ENCODE results near the gene NOTCH2. TPM values are rescaled to one million over a fixed set of nuclear protein-coding genes. Genes with fewer than 3 reads are reported as not detected.

The NOTCH2 gene
- total and polyA plus RNA-seq, 4 donors, result 8.7 to 55.3 (median 27.4) TPM

DNA sequence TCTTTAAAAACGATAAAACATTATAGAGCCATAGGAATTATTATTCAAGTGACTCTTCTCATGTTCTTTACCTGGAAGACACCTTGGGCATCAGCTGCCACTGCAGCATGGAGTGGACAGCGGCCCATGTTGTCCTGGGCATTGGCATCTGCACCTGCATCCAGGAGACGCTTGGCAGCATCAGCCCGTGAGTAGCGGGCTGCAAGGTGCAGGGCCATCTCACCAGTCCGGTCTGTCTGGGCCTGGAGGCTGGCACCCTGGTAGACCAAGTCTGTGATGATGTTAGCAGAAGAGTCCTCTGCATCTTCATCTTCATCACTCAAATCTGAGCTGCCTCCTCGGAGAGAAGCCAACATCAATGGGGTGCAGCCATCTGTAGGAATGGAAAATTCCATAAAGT is 150.2 kb downstream of the NOTCH2 start:
- TF ChIP-seq, protein P1, sequence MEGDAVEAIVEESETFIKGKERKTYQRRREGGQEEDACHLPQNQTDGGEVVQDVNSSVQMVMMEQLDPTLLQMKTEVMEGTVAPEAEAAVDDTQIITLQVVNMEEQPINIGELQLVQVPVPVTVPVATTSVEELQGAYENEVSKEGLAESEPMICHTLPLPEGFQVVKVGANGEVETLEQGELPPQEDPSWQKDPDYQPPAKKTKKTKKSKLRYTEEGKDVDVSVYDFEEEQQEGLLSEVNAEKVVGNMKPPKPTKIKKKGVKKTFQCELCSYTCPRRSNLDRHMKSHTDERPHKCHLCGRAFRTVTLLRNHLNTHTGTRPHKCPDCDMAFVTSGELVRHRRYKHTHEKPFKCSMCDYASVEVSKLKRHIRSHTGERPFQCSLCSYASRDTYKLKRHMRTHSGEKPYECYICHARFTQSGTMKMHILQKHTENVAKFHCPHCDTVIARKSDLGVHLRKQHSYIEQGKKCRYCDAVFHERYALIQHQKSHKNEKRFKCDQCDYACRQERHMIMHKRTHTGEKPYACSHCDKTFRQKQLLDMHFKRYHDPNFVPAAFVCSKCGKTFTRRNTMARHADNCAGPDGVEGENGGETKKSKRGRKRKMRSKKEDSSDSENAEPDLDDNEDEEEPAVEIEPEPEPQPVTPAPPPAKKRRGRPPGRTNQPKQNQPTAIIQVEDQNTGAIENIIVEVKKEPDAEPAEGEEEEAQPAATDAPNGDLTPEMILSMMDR (IDR thresholded peaks at IDR 0.05; ENCODE audit: low read depth, low read length, missing input control), result no peak
- no peak for TF ChIP-seq FOXA2 (IDR thresholded peaks at IDR 0.05)
- TF ChIP-seq HNF4G (IDR thresholded peaks at IDR 0.05), result no peak
- TF ChIP-seq EGR1 (IDR thresholded peaks at IDR 0.05; ENCODE audit: low read depth in 2 of 2), result no peak
- no peak for TF ChIP-seq FOXA1 (IDR thresholded peaks at IDR 0.05)
- TF ChIP-seq TAF1 (conservative IDR thresholded peaks at IDR 0.05), result no peak
- TF ChIP-seq MAX (IDR thresholded peaks at IDR 0.05), result no peak
- TF ChIP-seq NR2F2 (IDR thresholded peaks at IDR 0.05), result no peak
- TF ChIP-seq GABPA (IDR thresholded peaks at IDR 0.05 in 1 of 2, conservative IDR thresholded peaks at IDR 0.05 in 1 of 2), result no peak
- TF ChIP-seq RAD21 (IDR thresholded peaks at IDR 0.05), result no peak
- no peak for TF ChIP-seq YY1 (IDR thresholded peaks at IDR 0.05)
- TF ChIP-seq REST (IDR thresholded peaks at IDR 0.05), result no peak
- TF ChIP-seq, protein P2, sequence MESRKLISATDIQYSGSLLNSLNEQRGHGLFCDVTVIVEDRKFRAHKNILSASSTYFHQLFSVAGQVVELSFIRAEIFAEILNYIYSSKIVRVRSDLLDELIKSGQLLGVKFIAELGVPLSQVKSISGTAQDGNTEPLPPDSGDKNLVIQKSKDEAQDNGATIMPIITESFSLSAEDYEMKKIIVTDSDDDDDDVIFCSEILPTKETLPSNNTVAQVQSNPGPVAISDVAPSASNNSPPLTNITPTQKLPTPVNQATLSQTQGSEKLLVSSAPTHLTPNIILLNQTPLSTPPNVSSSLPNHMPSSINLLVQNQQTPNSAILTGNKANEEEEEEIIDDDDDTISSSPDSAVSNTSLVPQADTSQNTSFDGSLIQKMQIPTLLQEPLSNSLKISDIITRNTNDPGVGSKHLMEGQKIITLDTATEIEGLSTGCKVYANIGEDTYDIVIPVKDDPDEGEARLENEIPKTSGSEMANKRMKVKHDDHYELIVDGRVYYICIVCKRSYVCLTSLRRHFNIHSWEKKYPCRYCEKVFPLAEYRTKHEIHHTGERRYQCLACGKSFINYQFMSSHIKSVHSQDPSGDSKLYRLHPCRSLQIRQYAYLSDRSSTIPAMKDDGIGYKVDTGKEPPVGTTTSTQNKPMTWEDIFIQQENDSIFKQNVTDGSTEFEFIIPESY (IDR thresholded peaks at IDR 0.05), result no peak
- no peak for TF ChIP-seq RXRA (IDR thresholded peaks at IDR 0.05)
- 96% methylated on average over 7 of the region's 7 CpGs for WGBS
- peaks cover 11 to 100% (median 93%) of the 10 kb centered on the region in 4 donors for H3K36me3 ChIP-seq (ENCODE audit: control insufficient read depth in 4 of 4, insufficient read depth in 3 of 4, low read depth in 1 of 4, low read length in 3 of 4)
- H3K9me3 ChIP-seq (ENCODE audit: control insufficient read depth in 4 of 4, low read length in 3 of 4), result no peaks in the 10 kb centered on the region
- H3K4me3 ChIP-seq (ENCODE audit: low read depth in 1 of 3, low read length in 3 of 3), result no peak overlapping the region
- DNase-seq (ENCODE audit: low spot score), result no peak
- H3K27me3 ChIP-seq (ENCODE audit: control insufficient read depth in 4 of 4, insufficient read depth in 4 of 4, low read length in 3 of 4), result no peaks in the 10 kb centered on the region
- H3K9ac ChIP-seq (ENCODE audit: low read depth in 1 of 2, low read length in 2 of 2), result no peak overlapping the region
- no peak overlapping the region for H3K27ac ChIP-seq (ENCODE audit: low read depth in 1 of 2, low read length in 2 of 2)
- H3K4me1 ChIP-seq (ENCODE audit: control insufficient read depth in 4 of 4, insufficient read depth in 4 of 4, low read length in 3 of 4), result no peaks in the 10 kb centered on the region

- Histone ChIP-seq H3K36me3 (ENCODE audit: control insufficient read depth in 4 of 4, insufficient read depth in 3 of 4, low read depth in 1 of 4, low read length in 3 of 4) (peaks cover 11 to 97% (median 87%) of the 10 kb centered on the region in 4 donors), H3K4me3 (ENCODE audit: low read depth in 1 of 3, low read length in 3 of 3) (no peak overlapping the region), H3K27me3 (ENCODE audit: control insufficient read depth in 4 of 4, insufficient read depth in 4 of 4, low read length in 3 of 4) (no peaks in the 10 kb centered on the region), H3K9ac (ENCODE audit: low read depth in 1 of 2, low read length in 2 of 2) (no peak overlapping the region), H3K9me3 (ENCODE audit: control insufficient read depth in 4 of 4, low read length in 3 of 4) (no peaks in the 10 kb centered on the region), H3K4me1 (ENCODE audit: control insufficient read depth in 4 of 4, insufficient read depth in 4 of 4, low read length in 3 of 4) (no peaks in the 10 kb centered on the region), H3K27ac (ENCODE audit: low read depth in 1 of 2, low read length in 2 of 2) (no peak overlapping the region)
- 98% methylated on average over 7 of the region's 7 CpGs for WGBS
- no peak for DNase-seq (ENCODE audit: low spot score)
- TF ChIP-seq TAF1 (conservative IDR thresholded peaks at IDR 0.05) (no peak), REST (IDR thresholded peaks at IDR 0.05) (no peak), MAX (IDR thresholded peaks at IDR 0.05) (no peak), RXRA (IDR thresholded peaks at IDR 0.05) (no peak), YY1 (IDR thresholded peaks at IDR 0.05) (no peak), RAD21 (IDR thresholded peaks at IDR 0.05) (no peak), HNF4A (conservative IDR thresholded peaks at IDR 0.05) (no peak)
- TF ChIP-seq, protein P2 (IDR thresholded peaks at IDR 0.05), result no peak
These were observed 151.2 kb downstream of the NOTCH2 start for GRCh38 chr1:119918301-119918700.
